ENCODE data around the gene ARID1B. TPM values are rescaled to one million over a fixed set of nuclear protein-coding genes. Genes with fewer than 3 reads are reported as not detected.

The ARID1B gene
- total and polyA plus RNA-seq, 2 of the 13 experiments (the other 11 are each of a cell fraction or from before 2014, with no cell fraction given): 20.1 to 32.6 TPM

- TF ChIP-seq ZBTB7B (CRISPR knock-in tag; IDR thresholded peaks at IDR 0.05) (no peak), TFDP1 (CRISPR knock-in tag; IDR thresholded peaks at IDR 0.05; ENCODE audit: borderline replicate concordance) (no peak), MIXL1 (CRISPR knock-in tag; IDR thresholded peaks at IDR 0.05) (peak; percentile 36; the same call in 1 of the 2 replicates), BCL3 (CRISPR knock-in tag; IDR thresholded peaks at IDR 0.05) (no peak), ZNF33B (CRISPR knock-in tag; IDR thresholded peaks at IDR 0.05) (no peak), NR2F6 (IDR thresholded peaks at IDR 0.05) (no peak), NR2F6 (CRISPR knock-in tag; IDR thresholded peaks at IDR 0.05) (peak; percentile 48; the same call in 1 of the 2 replicates), TEAD3 (CRISPR knock-in tag; optimal IDR thresholded peaks at IDR 0.05; ENCODE audit: borderline replicate concordance) (peak; percentile 26), ZNF331 (CRISPR knock-in tag; IDR thresholded peaks at IDR 0.05) (peak; percentile 22; the same call in 1 of the 2 replicates), CTCF (CRISPR knock-in tag; IDR thresholded peaks at IDR 0.05) (peak; percentile 44), ZMYM3 (CRISPR knock-in tag; IDR thresholded peaks at IDR 0.05) (peak; percentile 78), CCAR2 (optimal IDR thresholded peaks at IDR 0.05; ENCODE audit: low read depth, low read length) (no peak), HNF4G (IDR thresholded peaks at IDR 0.05; ENCODE audit: borderline replicate concordance, low read depth, low read length) (peak; percentile 45; the same call in 1 of the 2 replicates), HNF4G (CRISPR knock-in tag; IDR thresholded peaks at IDR 0.05; ENCODE audit: borderline replicate concordance, low read depth) (no peak), DBP (CRISPR knock-in tag; IDR thresholded peaks at IDR 0.05; ENCODE audit: not compliant biosample characterization) (no peak), MAFF (IDR thresholded peaks at IDR 0.05; ENCODE audit: low read depth, low read length) (no peak), HCFC1 (IDR thresholded peaks at IDR 0.05; ENCODE audit: low read depth, low read length) (no peak), ZNF292 (CRISPR knock-in tag; IDR thresholded peaks at IDR 0.05; ENCODE audit: borderline replicate concordance, low read depth) (peak; percentile 64; the same call in 1 of the 2 replicates), LCORL (IDR thresholded peaks at IDR 0.05) (no peak), LCORL (CRISPR knock-in tag; IDR thresholded peaks at IDR 0.05) (0 out of 2 replicates have a peak, but pooled peaks have one; percentile 33), ZNF350 (CRISPR knock-in tag; IDR thresholded peaks at IDR 0.05; ENCODE audit: borderline replicate concordance, low read depth) (peak; percentile 56; the same call in 1 of the 2 replicates), SMAD3 (CRISPR knock-in tag; IDR thresholded peaks at IDR 0.05) (no peak), POGZ (CRISPR knock-in tag; IDR thresholded peaks at IDR 0.05) (0 out of 2 replicates have a peak, but pooled peaks have one; percentile 67), ZFY (CRISPR knock-in tag; IDR thresholded peaks at IDR 0.05) (peak; percentile 36), MAFK (conservative IDR thresholded peaks at IDR 0.05 in 1 of 2, IDR thresholded peaks at IDR 0.05 in 1 of 2; ENCODE audit: low read length in 2 of 2) (no peak), JUNB (CRISPR knock-in tag; IDR thresholded peaks at IDR 0.05; ENCODE audit: borderline replicate concordance) (no peak), ZNF546 (CRISPR knock-in tag; conservative IDR thresholded peaks at IDR 0.05) (0 out of 2 replicates have a peak, but pooled peaks have one; percentile 21), ATF5 (CRISPR knock-in tag; IDR thresholded peaks at IDR 0.05; ENCODE audit: low read depth) (no peak)
Observed at GRCh38 chr6:157119502-157120027, 342.4 kb downstream of the ARID1B start (continued).
